Neuronal stem cell (in vitro differentiated cells): Measurements from ENCODE around the gene RDH16.
"Not testable (repeated sequence)": the region's sequence is repeated elsewhere in the genome, so short reads cannot be mapped to it uniquely, and the experiment has no call there.

ENCODE experiments used
- DNase-seq: peaks from one replicate; pipeline ENCODE4 v3.0.0-alpha.2; 2013; ENCODE audit warnings: low spot score
- H2AFZ ChIP-seq: one replicate; pipeline ENCODE4 v1.6.1; 2013; ENCODE audit warnings: mild to moderate bottlenecking, low read length, inconsistent platforms
- H2AK5ac ChIP-seq: 2 replicates; pipeline ENCODE4 v1.6.1; 2013; ENCODE audit warnings: low read depth, mild to moderate bottlenecking, inconsistent platforms, low read length, moderate library complexity, mixed read lengths
- H2BK120ac ChIP-seq: 2 replicates; pipeline ENCODE4 v1.6.1; 2013; ENCODE audit warnings: low read depth, mild to moderate bottlenecking, inconsistent platforms, low read length, moderate library complexity, mixed read lengths
- H2BK12ac ChIP-seq: one replicate; pipeline ENCODE4 v1.6.1; 2013; ENCODE audit warnings: low read length, inconsistent platforms
- H2BK15ac ChIP-seq: 2 replicates; pipeline ENCODE4 v1.6.1; 2013; ENCODE audit warnings: mild to moderate bottlenecking, low read length, inconsistent platforms, mixed read lengths
- H2BK5ac ChIP-seq: one replicate; pipeline ENCODE4 v1.6.1; 2013; ENCODE audit warnings: inconsistent platforms, mild to moderate bottlenecking, low read length, moderate library complexity
- H3K14ac ChIP-seq: one replicate; pipeline ENCODE4 v1.6.1; 2013; ENCODE audit warnings: low read length, inconsistent platforms
- H3K18ac ChIP-seq: 2 replicates; pipeline ENCODE4 v1.6.1; 2013; ENCODE audit warnings: low read length, inconsistent platforms
- H3K23ac ChIP-seq: 2 replicates; pipeline ENCODE4 v1.6.1; 2013; ENCODE audit warnings: low read depth, mild to moderate bottlenecking, mixed read lengths, low read length, inconsistent platforms; ENCODE audit not compliant: poor library complexity
- H3K27ac ChIP-seq: replicated peaks from 3 replicates; pipeline ENCODE4 v1.5.1; 2013; ENCODE audit warnings: low read length, inconsistent platforms
- H3K27me3 ChIP-seq, 3 experiments: 2 replicates each; pipeline ENCODE4 v1.6.1; 2013; ENCODE audit warnings: low read length in 3 of 3, mild to moderate bottlenecking in 2 of 3, inconsistent platforms in 1 of 3, low read depth in 1 of 3, mixed read lengths in 1 of 3, moderate library complexity in 1 of 3; ENCODE audit not compliant: control insufficient read depth in 3 of 3, insufficient read depth in 3 of 3
- H3K36me3 ChIP-seq, 2 donors: replicated peaks in 1 of 2; 2 replicates each; pipeline ENCODE4 v1.6.1; 2013; ENCODE audit warnings: low read length in 2 of 2; ENCODE audit not compliant: control insufficient read depth in 2 of 2, insufficient read depth in 2 of 2
- H3K4ac ChIP-seq: 2 replicates; pipeline ENCODE4 v1.6.1; 2013; ENCODE audit warnings: inconsistent platforms, mild to moderate bottlenecking, low read length, moderate library complexity
- H3K4me1 ChIP-seq, 2 donors: 1 replicate in 1 of 2; 2 replicates in 1 of 2; pipeline ENCODE4 v1.6.1; 2013; ENCODE audit warnings: low read length in 2 of 2, low read depth in 1 of 2; ENCODE audit not compliant: control insufficient read depth in 2 of 2, insufficient read depth in 1 of 2
- H3K4me2 ChIP-seq: one replicate; pipeline ENCODE4 v1.6.1; 2013; ENCODE audit warnings: mild to moderate bottlenecking, low read length, inconsistent platforms; ENCODE audit not compliant: insufficient read depth, poor library complexity, severe bottlenecking
- H3K4me3 ChIP-seq, 2 donors: 2 replicates each; pipeline ENCODE4 v1.5.1; 2013; ENCODE audit warnings: low read length in 2 of 2, mild to moderate bottlenecking in 2 of 2, inconsistent platforms in 1 of 2, moderate library complexity in 1 of 2
- H3K79me1 ChIP-seq: one replicate; pipeline ENCODE4 v1.6.1; 2013; ENCODE audit warnings: low read depth, mild to moderate bottlenecking, inconsistent platforms, low read length, moderate library complexity
- H3K9ac ChIP-seq: one replicate; pipeline ENCODE4 v1.6.1; 2013; ENCODE audit warnings: mild to moderate bottlenecking, low read depth, low read length, inconsistent platforms; ENCODE audit not compliant: poor library complexity
- H3K9me3 ChIP-seq, 2 donors: replicated peaks in 1 of 2; 2 replicates each; pipeline versions ENCODE3 to v1.6.1; 2013; ENCODE audit warnings: low read length in 2 of 2, mild to moderate bottlenecking in 2 of 2, inconsistent platforms in 1 of 2, low read depth in 1 of 2, mixed read lengths in 1 of 2, moderate library complexity in 1 of 2; ENCODE audit not compliant: control insufficient read depth in 2 of 2, insufficient read depth in 1 of 2
- H4K8ac ChIP-seq: one replicate; pipeline ENCODE4 v1.6.1; 2013; ENCODE audit warnings: low read depth, mild to moderate bottlenecking, inconsistent platforms, low read length, moderate library complexity
- H4K91ac ChIP-seq: one replicate; pipeline ENCODE4 v1.6.1; 2013; ENCODE audit warnings: low read length, low read depth, mild to moderate bottlenecking, inconsistent platforms; ENCODE audit not compliant: poor library complexity
- WGBS, 2 donors: extraction: QIAGEN DNeasy Blood & Tissue Kit; methylation state at CpG; one replicate each; pipeline ENCODE4 v1.1.7; 2013; ENCODE audit warnings: missing lambda C conversion rate in 2 of 2, mixed read lengths in 1 of 2; ENCODE audit not compliant: insufficient read length in 2 of 2, insufficient replicate concordance in 1 of 2; ENCODE audit errors: extremely low coverage in 2 of 2; 5-methylcytosine and 5-hydroxymethylcytosine counted together

The RDH16 gene

GRCh38 chr12:56983386-56983785 is 26.0 kb upstream of the RDH16 start:
- Histone ChIP-seq H4K91ac (no peak overlapping the region), H3K36me3 (peaks cover 0 to 3% of the 10 kb centered on the region in 2 donors), H2AFZ (no peak overlapping the region), H3K27me3 (no peaks in the 10 kb centered on the region), H3K4ac (no peak overlapping the region), H4K8ac (no peak overlapping the region), H2BK5ac (no peak overlapping the region), H2BK15ac (no peak overlapping the region), H3K4me3 (no peak overlapping the region), H3K9me3 (no peaks in the 10 kb centered on the region), H2BK120ac (no peak overlapping the region), H2AK5ac (no peak overlapping the region), H3K79me1 (no peaks in the 10 kb centered on the region), H3K4me2 (no peak overlapping the region), H3K4me1 (no peaks in the 10 kb centered on the region), H3K27ac (no peak overlapping the region), H3K14ac (no peak overlapping the region), H3K23ac (no peak overlapping the region), H3K9ac (no peak overlapping the region), H3K18ac (no peak overlapping the region), H2BK12ac (no peak overlapping the region)
- DNase-seq: no peak
- no CpG with 5 or more reads among the region's 4 CpGs for WGBS, 2 donors

GRCh38 chr12:56982578-56983236 is 25.3 kb upstream of the RDH16 start:
- not testable (repeated sequence) for H3K23ac ChIP-seq, H3K27me3 ChIP-seq, H3K4me2 ChIP-seq, H2BK15ac ChIP-seq, H2AFZ ChIP-seq, H2BK12ac ChIP-seq, H4K91ac ChIP-seq, H2BK120ac ChIP-seq, H3K4me1 ChIP-seq, H3K9ac ChIP-seq, H3K36me3 ChIP-seq, H3K27ac ChIP-seq, H3K4ac ChIP-seq, H3K14ac ChIP-seq, H3K79me1 ChIP-seq, H3K18ac ChIP-seq, H3K9me3 ChIP-seq, DNase-seq, H2AK5ac ChIP-seq, H4K8ac ChIP-seq, H3K4me3 ChIP-seq, H2BK5ac ChIP-seq
- no CpG with 5 or more reads among the region's 3 CpGs for WGBS, 2 donors

GRCh38 chr12:56980941-56981530 is 23.6 kb upstream of the RDH16 start:
- Histone ChIP-seq H3K4ac (no peak overlapping the region), H3K79me1 (no peaks in the 10 kb centered on the region), H3K14ac (no peak overlapping the region), H3K18ac (no peak overlapping the region), H4K8ac (no peak overlapping the region), H3K9me3 (no peaks in the 10 kb centered on the region), H2AK5ac (no peak overlapping the region), H3K9ac (no peak overlapping the region), H2BK15ac (no peak overlapping the region), H3K4me2 (no peak overlapping the region), H2BK5ac (no peak overlapping the region), H3K27me3 (no peaks in the 10 kb centered on the region), H3K27ac (no peak overlapping the region), H3K36me3 (peaks cover 0 to 3% of the 10 kb centered on the region in 2 donors), H3K4me3 (no peak overlapping the region), H2BK12ac (no peak overlapping the region), H2BK120ac (no peak overlapping the region), H2AFZ (no peak overlapping the region), H4K91ac (peak overlapping the region; percentile 11), H3K4me1 (no peaks in the 10 kb centered on the region), H3K23ac (no peak overlapping the region)
- no CpG with 5 or more reads among the region's 4 CpGs for WGBS, 2 donors
- DNase-seq: no peak

GRCh38 chr12:56980268-56980667 is 22.9 kb upstream of the RDH16 start:
- Histone ChIP-seq H3K79me1 (no peaks in the 10 kb centered on the region), H3K9ac (no peak overlapping the region), H3K27me3 (no peaks in the 10 kb centered on the region), H4K8ac (no peak overlapping the region), H3K36me3 (peaks cover 0 to 3% of the 10 kb centered on the region in 2 donors), H2BK15ac (no peak overlapping the region), H3K9me3 (no peaks in the 10 kb centered on the region), H3K4me2 (no peak overlapping the region), H3K4ac (no peak overlapping the region), H2BK5ac (no peak overlapping the region), H3K4me1 (no peaks in the 10 kb centered on the region), H3K23ac (no peak overlapping the region), H3K4me3 (no peak overlapping the region), H4K91ac (no peak overlapping the region), H3K27ac (no peak overlapping the region), H3K14ac (no peak overlapping the region), H2BK120ac (no peak overlapping the region), H3K18ac (no peak overlapping the region), H2BK12ac (no peak overlapping the region), H2AFZ (no peak overlapping the region), H2AK5ac (no peak overlapping the region)
- WGBS, 2 donors: no CpG with 5 or more reads among the region's 6 CpGs
- DNase-seq: no peak
